GM23338 (cell line): ENCODE data around the gene LRMDA. TPM values are rescaled to one million over a fixed set of nuclear protein-coding genes. Genes with fewer than 3 reads are reported as not detected.

Source experiments
- ATAC-seq: fragments of 200-7000 bp; cut with Tn5 transposase; 3 replicates; pipeline ENCODE4 v1.9.1; 2020
- DNase-seq: peaks from one replicate; pipeline ENCODE4 v3.0.0-alpha.2; 2015; ENCODE audit warnings: low spot score
- H2AFZ ChIP-seq: fragments of 200-600 bp; sonication (generic); 2 replicates; pipeline ENCODE4 v1.8.0; 2016; ENCODE audit warnings: antibody characterized with exemption, mild to moderate bottlenecking, moderate library complexity
- H3F3A ChIP-seq: fragments of 200-600 bp; sonication (generic); replicated peaks from 2 replicates; pipeline ENCODE4 v1.8.0; 2017; ENCODE audit warnings: antibody characterized with exemption, mixed run types, low read depth
- H3K27ac ChIP-seq: fragments of 200-600 bp; sonication (generic); 2 replicates; pipeline ENCODE4 v1.6.1; 2016; ENCODE audit warnings: low read depth
- H3K27me3 ChIP-seq: fragments of 200-600 bp; sonication (generic); 2 replicates; pipeline ENCODE4 v1.8.0; 2016; ENCODE audit warnings: mild to moderate bottlenecking, mixed run types, moderate library complexity; ENCODE audit not compliant: insufficient read depth
- H3K36me3 ChIP-seq: fragments of 200-600 bp; sonication (generic); 2 replicates; pipeline ENCODE4 v1.8.0; 2016; ENCODE audit warnings: mild to moderate bottlenecking; ENCODE audit not compliant: insufficient read depth
- H3K4me1 ChIP-seq: fragments of 200-600 bp; sonication (generic); 2 replicates; pipeline ENCODE4 v1.8.0; 2016; ENCODE audit warnings: mild to moderate bottlenecking, moderate library complexity; ENCODE audit not compliant: insufficient read depth
- H3K4me2 ChIP-seq: fragments of 200-600 bp; sonication (generic); 2 replicates; pipeline ENCODE4 v1.7.1; 2017; ENCODE audit warnings: mixed run types
- H3K4me3 ChIP-seq: fragments of 200-600 bp; sonication (generic); 2 replicates; pipeline ENCODE4 v1.6.1; 2016; ENCODE audit warnings: mixed run types
- H3K79me2 ChIP-seq: fragments of 200-600 bp; sonication (generic); replicated peaks from 2 replicates; pipeline ENCODE4 v1.8.0; 2017; ENCODE audit warnings: mild to moderate bottlenecking; ENCODE audit not compliant: insufficient read depth
- H3K9me2 ChIP-seq: fragments of 200-600 bp; sonication (generic); 2 replicates; pipeline ENCODE4 v1.8.0; 2017; ENCODE audit not compliant: insufficient read depth
- H4K20me1 ChIP-seq: fragments of 200-600 bp; sonication (generic); replicated peaks from 2 replicates; pipeline ENCODE4 v1.8.0; 2017; ENCODE audit warnings: mild to moderate bottlenecking; ENCODE audit not compliant: insufficient read depth
- H3K27ac Mint-ChIP-seq: 2 replicates; pipeline ENCODE4 v1.8.0; 2020; ENCODE audit warnings: inconsistent platforms, mild to moderate bottlenecking, moderate library complexity, mixed read lengths
- H3K27me3 Mint-ChIP-seq: 3 replicates; pipeline ENCODE4 v1.8.0; 2022; ENCODE audit warnings: low read depth, mild to moderate bottlenecking, moderate library complexity, mixed read lengths, inconsistent platforms; ENCODE audit not compliant: insufficient read depth, poor library complexity
- H3K36me3 Mint-ChIP-seq: 3 replicates; pipeline ENCODE4 v1.8.0; 2021; ENCODE audit warnings: low read depth, mild to moderate bottlenecking, inconsistent platforms, moderate library complexity, mixed read lengths
- H3K4me1 Mint-ChIP-seq: 3 replicates; pipeline ENCODE4 v1.8.0; 2020; ENCODE audit warnings: mild to moderate bottlenecking, inconsistent platforms, mixed read lengths
- H3K4me3 Mint-ChIP-seq: 3 replicates; pipeline ENCODE4 v1.8.0; 2021; ENCODE audit warnings: moderate library complexity, mild to moderate bottlenecking, inconsistent platforms, mixed read lengths
- H3K9me3 Mint-ChIP-seq: 3 replicates; pipeline ENCODE4 v1.8.0; 2020; ENCODE audit warnings: moderate library complexity, mild to moderate bottlenecking, inconsistent platforms, mixed read lengths
- CREB1 ChIP-seq: fragments of 250-450 bp; sonication (Bioruptor Pico); IDR thresholded peaks from 2 replicates; pipeline ENCODE4 v1.5.0; 2020; ENCODE audit warnings: low read depth, mild to moderate bottlenecking, moderate library complexity
- CTCF ChIP-seq, 2 experiments: fragments of 200-600 bp in 1 of 2; sonication (generic) in 1 of 2; conservative IDR thresholded peaks; 2 replicates each; pipeline versions ENCODE4 v1.5.1 to v1.6.1; 2016 to 2017; ENCODE audit warnings: antibody characterized with exemption in 2 of 2, low read depth in 2 of 2, mild to moderate bottlenecking in 2 of 2, moderate library complexity in 1 of 2
- EZH2 ChIP-seq: fragments of 200-600 bp; sonication (generic); IDR thresholded peaks from one replicate; pipeline ENCODE4 v1.8.0; 2017; ENCODE audit warnings: antibody characterized with exemption, mild to moderate bottlenecking, low read depth; ENCODE audit not compliant: unreplicated experiment
- EZH2phosphoT487 ChIP-seq: fragments of 200-600 bp; sonication (generic); IDR thresholded peaks from one replicate; pipeline ENCODE4 v1.8.1; 2018; ENCODE audit warnings: antibody characterized with exemption; ENCODE audit not compliant: unreplicated experiment
- JUNB ChIP-seq: IDR thresholded peaks from one replicate; pipeline ENCODE4 v1.6.1; 2016; ENCODE audit warnings: antibody characterized with exemption; ENCODE audit not compliant: unreplicated experiment
- NANOG ChIP-seq: IDR thresholded peaks from 2 replicates; pipeline ENCODE4 v1.6.1; 2016; ENCODE audit warnings: antibody characterized with exemption, borderline replicate concordance
- POLR2AphosphoS5 ChIP-seq: IDR thresholded peaks from 2 replicates; pipeline ENCODE4 v1.6.1; 2016; ENCODE audit warnings: antibody characterized with exemption, low read depth
- STAT1 ChIP-seq: IDR thresholded peaks from one replicate; pipeline ENCODE4 v1.6.1; 2016; ENCODE audit warnings: antibody characterized with exemption; ENCODE audit not compliant: unreplicated experiment
- ZNF114 ChIP-seq: fragments of 250-450 bp; sonication (Bioruptor Pico); IDR thresholded peaks from 2 replicates; pipeline ENCODE4 v1.5.0; 2020; ENCODE audit warnings: mild to moderate bottlenecking, moderate library complexity
- ZNF331 ChIP-seq: fragments of 250-450 bp; sonication (Bioruptor Pico); IDR thresholded peaks from 2 replicates; pipeline ENCODE4 v1.5.0; 2020; ENCODE audit warnings: low read depth, mild to moderate bottlenecking, moderate library complexity
- ZNF462 ChIP-seq: fragments of 250-450 bp; sonication (Bioruptor Pico); IDR thresholded peaks from 2 replicates; pipeline ENCODE4 v1.5.0; 2020; ENCODE audit warnings: mild to moderate bottlenecking, moderate library complexity
- polyA plus RNA-seq: library from polyadenylated mRNA; unstranded; fragments of >200 nt; fragmentation: Nextera tagmentation; extraction: Ambion mirVana; gene quantifications from 2 replicates; pipeline ENCODE4 v1.2.1, GENCODE V29; 2016
- total RNA-seq: library from RNA; depleted of rRNA; stranded (reverse); fragments of >200 nt; shearing (Covaris generic); gene quantifications from 2 replicates; pipeline ENCODE4 v1.2.3, GENCODE V29; 2014
- TF ChIP-seq, protein P1 (sequence below): IDR thresholded peaks from 2 replicates; pipeline ENCODE4 v1.6.1; 2016; ENCODE audit warnings: antibody characterized with exemption

The LRMDA gene
- total and polyA plus RNA-seq, 2 experiments from 2014 or later = 0.90 to 1.8 TPM

DNA sequence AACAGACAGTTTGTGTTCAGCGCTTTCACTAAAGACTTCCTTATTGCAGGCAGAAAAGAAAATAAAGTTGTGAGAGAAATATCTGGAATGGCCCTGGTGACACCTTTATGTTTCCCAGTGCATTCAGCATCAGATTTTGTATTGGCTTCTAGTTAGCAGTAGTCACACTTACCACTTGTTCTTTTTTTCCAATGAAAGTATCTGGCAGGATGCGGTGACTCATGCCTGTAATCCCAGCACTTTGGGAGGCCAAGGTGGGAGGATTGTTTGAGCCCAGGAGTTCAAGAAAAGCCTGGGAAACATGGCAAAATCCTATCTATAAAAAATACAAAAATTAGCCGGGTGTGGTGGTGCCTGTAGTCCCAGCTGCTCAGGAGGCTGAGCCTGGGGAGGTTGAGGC, 649.6 kb downstream of the LRMDA start:
- peaks cover 31% of the 10 kb centered on the region for H3K4me1 ChIP-seq

More for the DNA sequence above, 649.6 kb downstream of the LRMDA start:
- Histone ChIP-seq H3K27ac (no peak overlapping the region), H4K20me1 (no peaks in the 10 kb centered on the region), H3K36me3 (no peaks in the 10 kb centered on the region), H3K27me3 (no peaks in the 10 kb centered on the region), H3F3A (no peaks in the 10 kb centered on the region; the same call in 1 of the 2 replicates), H3K79me2 (no peaks in the 10 kb centered on the region), H2AFZ (no peak overlapping the region), H3K9me2 (peaks cover 12% of the 10 kb centered on the region), H3K4me3 (no peak overlapping the region), H3K4me2 (no peak overlapping the region)
- Mint-ChIP-seq H3K27ac (no peak overlapping the region), H3K36me3 (peaks cover 17% of the 10 kb centered on the region), H3K4me3 (no peak overlapping the region), H3K27me3 (peaks cover 8% of the 10 kb centered on the region), H3K9me3 (peaks cover 19% of the 10 kb centered on the region), H3K4me1 (peaks cover 33% of the 10 kb centered on the region)
- no peak for ATAC-seq
- no peak for DNase-seq
- TF ChIP-seq POLR2AphosphoS5 (no peak), ZNF114 (CRISPR knock-in tag) (no peak), STAT1 (no peak), JUNB (no peak), CREB1 (no peak), ZNF462 (CRISPR knock-in tag) (no peak), ZNF331 (no peak), NANOG (no peak), CTCF (conservative IDR thresholded peaks at IDR 0.05; ENCODE audit: low read depth in 2 of 2) (no peak), EZH2phosphoT487 (no peak), EZH2 (no peak)
- TF ChIP-seq, protein P1, sequence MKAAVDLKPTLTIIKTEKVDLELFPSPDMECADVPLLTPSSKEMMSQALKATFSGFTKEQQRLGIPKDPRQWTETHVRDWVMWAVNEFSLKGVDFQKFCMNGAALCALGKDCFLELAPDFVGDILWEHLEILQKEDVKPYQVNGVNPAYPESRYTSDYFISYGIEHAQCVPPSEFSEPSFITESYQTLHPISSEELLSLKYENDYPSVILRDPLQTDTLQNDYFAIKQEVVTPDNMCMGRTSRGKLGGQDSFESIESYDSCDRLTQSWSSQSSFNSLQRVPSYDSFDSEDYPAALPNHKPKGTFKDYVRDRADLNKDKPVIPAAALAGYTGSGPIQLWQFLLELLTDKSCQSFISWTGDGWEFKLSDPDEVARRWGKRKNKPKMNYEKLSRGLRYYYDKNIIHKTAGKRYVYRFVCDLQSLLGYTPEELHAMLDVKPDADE = no peak
